SK-N-SH treated with all-trans-retinoic acid at 6 μM for 48 hours (cell line): ENCODE results near the gene SULT2A1.

ENCODE experiments used
- CSDC2 ChIP-seq: fragments of 250-450 bp; sonication (Bioruptor Pico); IDR thresholded peaks from 2 replicates; pipeline ENCODE4 v1.5.0; 2020; ENCODE audit warnings: mild to moderate bottlenecking, moderate library complexity
- ESRRG ChIP-seq: fragments of 250-450 bp; sonication (Bioruptor Pico); IDR thresholded peaks from 2 replicates; pipeline ENCODE4 v1.6.1; 2021; ENCODE audit warnings: mild to moderate bottlenecking
- RARB ChIP-seq: fragments of 250-450 bp; sonication (Bioruptor Pico); IDR thresholded peaks from 2 replicates; pipeline ENCODE4 v1.8.0; 2021; ENCODE audit warnings: mild to moderate bottlenecking, moderate library complexity
- ZNF8 ChIP-seq: fragments of 450-650 bp; formaldehyde crosslinking; IDR thresholded peaks from 2 replicates; pipeline ENCODE4 v1.5.0; 2020; ENCODE audit warnings: mild to moderate bottlenecking, moderate library complexity
- TF ChIP-seq, protein P1 (sequence below): fragments of 250-450 bp; sonication (Bioruptor Pico); IDR thresholded peaks from 2 replicates; pipeline ENCODE4 v1.8.0; 2021; ENCODE audit warnings: low read depth, mild to moderate bottlenecking, moderate library complexity, borderline replicate concordance
- TF ChIP-seq, protein P2 (sequence below): fragments of 250-450 bp; sonication (Bioruptor Pico); IDR thresholded peaks from 2 replicates; pipeline ENCODE4 v1.8.0; 2020; ENCODE audit warnings: mild to moderate bottlenecking, moderate library complexity, borderline replicate concordance

SULT2A1 gene

DNA sequence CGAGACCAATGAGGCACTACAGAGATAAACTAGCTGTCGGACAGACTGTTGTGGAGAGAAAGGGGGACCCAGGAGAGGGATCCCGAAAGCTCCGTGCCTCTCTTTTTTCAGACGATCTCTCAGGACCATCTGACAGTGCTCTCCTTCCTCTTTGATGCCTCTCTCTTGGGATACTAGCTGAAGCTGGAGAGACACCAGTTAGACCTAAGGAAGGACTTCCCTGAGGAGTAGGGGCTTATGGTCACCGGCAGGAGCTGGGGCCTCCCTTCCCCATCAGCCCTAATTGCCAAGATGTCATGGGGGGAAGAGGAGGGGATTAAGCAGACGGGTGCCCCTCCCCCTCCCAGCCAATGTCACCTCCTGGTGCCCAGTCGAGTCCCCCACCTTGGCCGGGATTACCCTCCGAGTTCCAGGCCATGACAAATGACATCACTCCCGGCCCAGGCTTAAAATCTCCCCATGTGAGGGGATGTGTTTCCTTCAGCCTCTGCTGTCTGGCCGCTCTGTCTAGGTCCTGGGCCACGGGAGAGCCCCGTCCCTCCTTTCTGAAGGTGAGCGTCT is 64.6 kb downstream of the SULT2A1 start, which contains the start of gene CRX (continued):
- TF ChIP-seq, protein P1, sequence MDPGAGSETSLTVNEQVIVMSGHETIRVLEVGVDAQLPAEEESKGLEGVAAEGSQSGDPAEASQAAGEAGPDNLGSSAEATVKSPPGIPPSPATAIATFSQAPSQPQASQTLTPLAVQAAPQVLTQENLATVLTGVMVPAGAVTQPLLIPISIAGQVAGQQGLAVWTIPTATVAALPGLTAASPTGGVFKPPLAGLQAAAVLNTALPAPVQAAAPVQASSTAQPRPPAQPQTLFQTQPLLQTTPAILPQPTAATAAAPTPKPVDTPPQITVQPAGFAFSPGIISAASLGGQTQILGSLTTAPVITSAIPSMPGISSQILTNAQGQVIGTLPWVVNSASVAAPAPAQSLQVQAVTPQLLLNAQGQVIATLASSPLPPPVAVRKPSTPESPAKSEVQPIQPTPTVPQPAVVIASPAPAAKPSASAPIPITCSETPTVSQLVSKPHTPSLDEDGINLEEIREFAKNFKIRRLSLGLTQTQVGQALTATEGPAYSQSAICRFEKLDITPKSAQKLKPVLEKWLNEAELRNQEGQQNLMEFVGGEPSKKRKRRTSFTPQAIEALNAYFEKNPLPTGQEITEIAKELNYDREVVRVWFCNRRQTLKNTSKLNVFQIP (CRISPR knock-in tag) = no peak
- TF ChIP-seq ZNF8 (CRISPR knock-in tag) (no peak), RARB (CRISPR knock-in tag) (no peak), CSDC2 (CRISPR knock-in tag) (no peak), ESRRG (no peak)
- TF ChIP-seq, protein P2, sequence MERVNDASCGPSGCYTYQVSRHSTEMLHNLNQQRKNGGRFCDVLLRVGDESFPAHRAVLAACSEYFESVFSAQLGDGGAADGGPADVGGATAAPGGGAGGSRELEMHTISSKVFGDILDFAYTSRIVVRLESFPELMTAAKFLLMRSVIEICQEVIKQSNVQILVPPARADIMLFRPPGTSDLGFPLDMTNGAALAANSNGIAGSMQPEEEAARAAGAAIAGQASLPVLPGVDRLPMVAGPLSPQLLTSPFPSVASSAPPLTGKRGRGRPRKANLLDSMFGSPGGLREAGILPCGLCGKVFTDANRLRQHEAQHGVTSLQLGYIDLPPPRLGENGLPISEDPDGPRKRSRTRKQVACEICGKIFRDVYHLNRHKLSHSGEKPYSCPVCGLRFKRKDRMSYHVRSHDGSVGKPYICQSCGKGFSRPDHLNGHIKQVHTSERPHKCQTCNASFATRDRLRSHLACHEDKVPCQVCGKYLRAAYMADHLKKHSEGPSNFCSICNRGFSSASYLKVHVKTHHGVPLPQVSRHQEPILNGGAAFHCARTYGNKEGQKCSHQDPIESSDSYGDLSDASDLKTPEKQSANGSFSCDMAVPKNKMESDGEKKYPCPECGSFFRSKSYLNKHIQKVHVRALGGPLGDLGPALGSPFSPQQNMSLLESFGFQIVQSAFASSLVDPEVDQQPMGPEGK = no peak
